SJCRH30 (cell line): ENCODE data around the gene APP. TPM values are rescaled to one million over a fixed set of nuclear protein-coding genes. Genes with fewer than 3 reads are reported as not detected.

Experiments
- DNase-seq, 2 experiments: peaks; one replicate each; pipeline ENCODE4 v3.0.0-alpha.2; 2015 to 2020
- H3K27ac ChIP-seq: fragments of 250-450 bp; sonication (Bioruptor Pico); 2 replicates; pipeline ENCODE4 v1.5.1; 2020; ENCODE audit warnings: mild to moderate bottlenecking, moderate library complexity
- H3K27me3 ChIP-seq: fragments of 250-450 bp; sonication (Bioruptor Pico); 2 replicates; pipeline ENCODE4 v1.5.1; 2020; ENCODE audit warnings: mild to moderate bottlenecking, moderate library complexity
- H3K36me3 ChIP-seq: fragments of 250-450 bp; sonication (Bioruptor Pico); 2 replicates; pipeline ENCODE4 v1.5.1; 2020; ENCODE audit warnings: mild to moderate bottlenecking, moderate library complexity
- H3K4me1 ChIP-seq: fragments of 250-450 bp; sonication (Bioruptor Pico); 2 replicates; pipeline ENCODE4 v1.5.1; 2020; ENCODE audit warnings: mild to moderate bottlenecking, moderate library complexity
- H3K4me3 ChIP-seq: fragments of 250-450 bp; sonication (Bioruptor Pico); 2 replicates; pipeline ENCODE4 v1.5.1; 2020; ENCODE audit warnings: mild to moderate bottlenecking, moderate library complexity
- H3K9me3 ChIP-seq: fragments of 250-450 bp; sonication (Bioruptor Pico); replicated peaks from 2 replicates; pipeline ENCODE4 v1.5.1; 2020; ENCODE audit warnings: mild to moderate bottlenecking, moderate library complexity
- total RNA-seq: library from RNA; depleted of rRNA; stranded (reverse); fragments of >200 nt; shearing (Covaris generic); gene quantifications from 2 replicates; pipeline ENCODE4 v1.2.3, GENCODE V29; 2014

Gene APP
- total RNA-seq, 1 experiment from 2014 or later, result 399 TPM

GRCh38 chr21:26064506-26064905 lies 106.1 kb downstream of the APP start:
- no peak for DNase-seq
- Histone ChIP-seq H3K36me3 (peaks cover 10% of the 10 kb centered on the region), H3K4me1 (no peaks in the 10 kb centered on the region; the same call in 1 of the 2 replicates), H3K9me3 (no peaks in the 10 kb centered on the region), H3K27ac (no peak overlapping the region), H3K27me3 (no peaks in the 10 kb centered on the region), H3K4me3 (no peak overlapping the region)

GRCh38 chr21:26061437-26061836 lies 109.1 kb downstream of the APP start:
- DNase-seq, result no peak
- no peak overlapping the region for H3K4me3 ChIP-seq
- no peaks in the 10 kb centered on the region for H3K9me3 ChIP-seq
- peaks cover 10% of the 10 kb centered on the region for H3K36me3 ChIP-seq
- H3K27ac ChIP-seq, result no peak overlapping the region
- no peaks in the 10 kb centered on the region for H3K27me3 ChIP-seq
- peaks cover 21% of the 10 kb centered on the region for H3K4me1 ChIP-seq

- peaks cover 12% of the 10 kb centered on the region for H3K36me3 ChIP-seq
- no peak overlapping the region for H3K4me3 ChIP-seq
- no peak overlapping the region for H3K27ac ChIP-seq
- DNase-seq, result peak in 1 of 2 experiments; percentile 14
- H3K4me1 ChIP-seq, result peaks cover 25% of the 10 kb centered on the region
- H3K9me3 ChIP-seq, result no peaks in the 10 kb centered on the region
- H3K27me3 ChIP-seq, result no peaks in the 10 kb centered on the region
These were observed 110.0 kb downstream of the APP start for GRCh38 chr21:26060335-26061115.

- no peaks in the 10 kb centered on the region for H3K27me3 ChIP-seq
- no peaks in the 10 kb centered on the region for H3K9me3 ChIP-seq
- DNase-seq, result peak; percentile 58 to 84
- H3K27ac ChIP-seq, result peak overlapping the region; percentile 44
- peaks cover 25% of the 10 kb centered on the region for H3K4me1 ChIP-seq
- H3K4me3 ChIP-seq, result no peak overlapping the region
- H3K36me3 ChIP-seq, result peaks cover 25% of the 10 kb centered on the region
These were observed 112.9 kb downstream of the APP start for GRCh38 chr21:26057477-26058170.

- Histone ChIP-seq H3K27me3 (no peaks in the 10 kb centered on the region), H3K9me3 (no peaks in the 10 kb centered on the region), H3K4me3 (no peak overlapping the region), H3K4me1 (peaks cover 25% of the 10 kb centered on the region), H3K36me3 (peaks cover 35% of the 10 kb centered on the region), H3K27ac (no peak overlapping the region)
- no peak for DNase-seq
These were observed 114.7 kb downstream of the APP start for GRCh38 chr21:26055841-26056264.

- H3K4me1 ChIP-seq, result peaks cover 25% of the 10 kb centered on the region
- DNase-seq, result no peak
- H3K36me3 ChIP-seq, result peaks cover 39% of the 10 kb centered on the region
- no peak overlapping the region for H3K4me3 ChIP-seq
- no peak overlapping the region for H3K27ac ChIP-seq
- no peaks in the 10 kb centered on the region for H3K27me3 ChIP-seq
- no peaks in the 10 kb centered on the region for H3K9me3 ChIP-seq
These were observed 115.6 kb downstream of the APP start for GRCh38 chr21:26055010-26055409.

GRCh38 chr21:26052057-26052456 lies 118.5 kb downstream of the APP start:
- DNase-seq, result no peak
- H3K27me3 ChIP-seq, result no peaks in the 10 kb centered on the region
- no peak overlapping the region for H3K27ac ChIP-seq
- H3K4me3 ChIP-seq, result no peak overlapping the region
- peaks cover 66% of the 10 kb centered on the region for H3K36me3 ChIP-seq
- H3K9me3 ChIP-seq, result no peaks in the 10 kb centered on the region
- H3K4me1 ChIP-seq, result peaks cover 10% of the 10 kb centered on the region

GRCh38 chr21:26050857-26051256 lies 119.7 kb downstream of the APP start:
- Histone ChIP-seq H3K27me3 (no peaks in the 10 kb centered on the region), H3K27ac (no peak overlapping the region), H3K4me1 (no peaks in the 10 kb centered on the region; the same call in 1 of the 2 replicates), H3K9me3 (no peaks in the 10 kb centered on the region), H3K36me3 (peaks cover 76% of the 10 kb centered on the region), H3K4me3 (no peak overlapping the region)
- DNase-seq, result no peak

- Histone ChIP-seq H3K27ac (no peak overlapping the region), H3K9me3 (no peaks in the 10 kb centered on the region), H3K4me1 (no peaks in the 10 kb centered on the region), H3K4me3 (no peak overlapping the region), H3K27me3 (no peaks in the 10 kb centered on the region), H3K36me3 (peaks cover 78% of the 10 kb centered on the region)
- no peak for DNase-seq
These were observed 120.8 kb downstream of the APP start for GRCh38 chr21:26049803-26050202.

GRCh38 chr21:26047279-26047967 lies 123.1 kb downstream of the APP start:
- Histone ChIP-seq H3K27me3 (no peaks in the 10 kb centered on the region), H3K27ac (no peak overlapping the region), H3K36me3 (peaks cover 82% of the 10 kb centered on the region), H3K9me3 (no peaks in the 10 kb centered on the region), H3K4me1 (no peaks in the 10 kb centered on the region), H3K4me3 (no peak overlapping the region)
- DNase-seq, result no peak

- Histone ChIP-seq H3K27me3 (no peaks in the 10 kb centered on the region), H3K36me3 (peaks cover 52% of the 10 kb centered on the region), H3K27ac (no peak overlapping the region), H3K4me1 (peaks cover 3% of the 10 kb centered on the region; the same call in 1 of the 2 replicates), H3K4me3 (no peak overlapping the region), H3K9me3 (no peaks in the 10 kb centered on the region)
- DNase-seq, result no peak
These were observed 126.7 kb downstream of the APP start for GRCh38 chr21:26043891-26044290.

GRCh38 chr21:26042181-26042876 lies 128.2 kb downstream of the APP start:
- H3K4me3 ChIP-seq, result no peak overlapping the region
- no peak for DNase-seq
- no peaks in the 10 kb centered on the region for H3K9me3 ChIP-seq
- no peaks in the 10 kb centered on the region for H3K27me3 ChIP-seq
- no peak overlapping the region for H3K27ac ChIP-seq
- H3K36me3 ChIP-seq, result peaks cover 51% of the 10 kb centered on the region
- peaks cover 3% of the 10 kb centered on the region; the same call in 1 of the 2 replicates for H3K4me1 ChIP-seq

- DNase-seq, result peak in 1 of 2 experiments; percentile 38
- Histone ChIP-seq H3K4me3 (no peak overlapping the region), H3K27ac (no peak overlapping the region), H3K9me3 (no peaks in the 10 kb centered on the region), H3K36me3 (peaks cover 49% of the 10 kb centered on the region), H3K4me1 (peaks cover 3% of the 10 kb centered on the region; the same call in 1 of the 2 replicates), H3K27me3 (no peaks in the 10 kb centered on the region)
These were observed 129.0 kb downstream of the APP start for GRCh38 chr21:26041431-26042180.

- Histone ChIP-seq H3K4me1 (peaks cover 3% of the 10 kb centered on the region; the same call in 1 of the 2 replicates), H3K27me3 (no peaks in the 10 kb centered on the region), H3K9me3 (no peaks in the 10 kb centered on the region), H3K27ac (no peak overlapping the region), H3K4me3 (no peak overlapping the region), H3K36me3 (peaks cover 40% of the 10 kb centered on the region)
- no peak for DNase-seq
These were observed 133.7 kb downstream of the APP start for GRCh38 chr21:26036916-26037315.
